Vagina (tissue), 2 donors: ENCODE measurements around the gene CALML4. TPM values are rescaled to one million over a fixed set of nuclear protein-coding genes. Genes with fewer than 3 reads are reported as not detected.
"Not testable (repeated sequence)": the region's sequence is repeated elsewhere in the genome, so short reads cannot be mapped to it uniquely, and the experiment has no call there.

Source experiments
- DNase-seq, 2 donors: peaks; one replicate each; pipeline ENCODE4 v3.0.0-alpha.2; 2017; ENCODE audit errors: extremely low spot score in 2 of 2
- H3K27ac ChIP-seq: fragments of 200-600 bp; sonication (generic); one replicate; pipeline ENCODE4 v1.5.1; 2019
- H3K27me3 ChIP-seq: fragments of 200-600 bp; sonication (generic); one replicate; pipeline ENCODE4 v1.5.1; 2019
- H3K36me3 ChIP-seq, 2 donors: fragments of 200-600 bp; sonication (generic); one replicate each; pipeline ENCODE4 v1.5.1; 2017 to 2019
- H3K4me1 ChIP-seq: fragments of 200-600 bp; sonication (generic); one replicate; pipeline ENCODE4 v1.5.1; 2019
- H3K4me3 ChIP-seq, 2 donors: fragments of 200-600 bp; sonication (generic); 1 replicate in 1 of 2; 2 replicates in 1 of 2; pipeline ENCODE4 v1.5.1; 2016 to 2019
- H3K9me3 ChIP-seq: fragments of 200-600 bp; sonication (generic); one replicate; pipeline ENCODE4 v1.5.1; 2019
- POLR2A ChIP-seq, 2 donors: fragments of 450-650 bp; IDR thresholded peaks; one replicate each; pipeline ENCODE4 v1.6.1; 2017; ENCODE audit warnings: antibody characterized with exemption in 2 of 2, mild to moderate bottlenecking in 2 of 2, moderate library complexity in 2 of 2
- POLR2AphosphoS5 ChIP-seq, 2 donors: sonication (generic); formaldehyde crosslinking; IDR thresholded peaks; one replicate each; pipeline ENCODE4 v1.9.0; 2017; ENCODE audit warnings: antibody characterized with exemption in 2 of 2, mild to moderate bottlenecking in 2 of 2, low read depth in 1 of 2; ENCODE audit not compliant: insufficient read depth in 1 of 2
- intact Hi-C: fragments of 100-400 bp; cut with DNase I; formaldehyde crosslinking; loops from one replicate; pipeline ENCODE4 v1.15.1; 2023
- total RNA-seq: library from RNA; depleted of rRNA; stranded (reverse); fragments of >200 nt; gene quantifications from one replicate; pipeline ENCODE4 v1.2.3, GENCODE V29; 2016
- TF ChIP-seq, protein P1 (sequence below), 3 experiments: fragments of 450-650 bp in 2 of 3; fragments of 200-600 bp in 1 of 3; sonication (generic) in 1 of 3; IDR thresholded peaks; one replicate each; pipeline ENCODE4 v1.5.1; 2017 to 2019; ENCODE audit warnings: antibody characterized with exemption in 3 of 3, mild to moderate bottlenecking in 2 of 3, moderate library complexity in 2 of 3

CALML4 gene
- total RNA-seq, 1 donor from 2014 or later = 6.1 TPM

DNA sequence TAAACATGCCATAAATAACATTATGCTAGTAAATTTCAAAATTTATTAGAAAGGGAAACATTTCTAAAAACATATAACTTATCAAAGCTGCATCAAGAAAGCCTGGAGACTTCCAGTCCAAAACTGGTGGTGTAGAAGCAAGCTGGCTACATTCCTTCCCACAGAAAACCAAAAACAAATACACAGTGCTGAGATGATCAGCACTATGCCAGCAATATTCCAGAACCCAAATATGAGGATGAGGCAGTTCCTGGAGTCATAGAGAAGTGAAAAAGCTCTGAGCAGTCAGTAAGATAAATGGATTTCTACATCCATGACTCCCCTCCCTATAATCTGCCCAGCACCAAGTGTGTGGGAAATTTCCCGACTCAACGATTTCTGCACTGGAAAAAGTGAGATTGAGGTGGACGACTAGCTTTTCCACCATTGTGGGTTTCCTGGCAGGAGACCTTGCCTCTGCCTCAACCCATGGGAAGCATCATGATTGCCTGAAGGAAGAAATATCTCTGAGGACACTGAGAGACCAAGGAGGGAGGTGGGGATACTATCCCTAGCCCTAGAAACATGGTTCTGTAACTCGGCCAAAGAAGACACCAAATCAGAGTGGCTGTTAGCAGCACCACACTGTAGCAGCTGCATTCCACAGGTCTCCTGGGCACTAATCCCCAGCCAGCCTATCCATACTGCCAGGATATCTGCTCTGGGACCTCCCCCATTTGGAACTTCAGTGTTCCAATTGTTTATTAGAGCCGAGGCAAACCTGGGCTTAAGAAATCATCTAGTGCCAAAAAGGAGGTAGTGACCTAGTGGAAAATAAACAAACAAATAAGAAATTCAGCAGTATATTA is 36.2 kb upstream of the CALML4 start:
- H3K9me3 ChIP-seq = no peaks in the 10 kb centered on the region
- TF ChIP-seq POLR2A (IDR thresholded peaks at IDR 0.05) = no peak
- no peak for TF ChIP-seq POLR2AphosphoS5 (IDR thresholded peaks at IDR 0.05; ENCODE audit: insufficient read depth in 1 of 2, low read depth in 1 of 2)
- TF ChIP-seq, protein P1, sequence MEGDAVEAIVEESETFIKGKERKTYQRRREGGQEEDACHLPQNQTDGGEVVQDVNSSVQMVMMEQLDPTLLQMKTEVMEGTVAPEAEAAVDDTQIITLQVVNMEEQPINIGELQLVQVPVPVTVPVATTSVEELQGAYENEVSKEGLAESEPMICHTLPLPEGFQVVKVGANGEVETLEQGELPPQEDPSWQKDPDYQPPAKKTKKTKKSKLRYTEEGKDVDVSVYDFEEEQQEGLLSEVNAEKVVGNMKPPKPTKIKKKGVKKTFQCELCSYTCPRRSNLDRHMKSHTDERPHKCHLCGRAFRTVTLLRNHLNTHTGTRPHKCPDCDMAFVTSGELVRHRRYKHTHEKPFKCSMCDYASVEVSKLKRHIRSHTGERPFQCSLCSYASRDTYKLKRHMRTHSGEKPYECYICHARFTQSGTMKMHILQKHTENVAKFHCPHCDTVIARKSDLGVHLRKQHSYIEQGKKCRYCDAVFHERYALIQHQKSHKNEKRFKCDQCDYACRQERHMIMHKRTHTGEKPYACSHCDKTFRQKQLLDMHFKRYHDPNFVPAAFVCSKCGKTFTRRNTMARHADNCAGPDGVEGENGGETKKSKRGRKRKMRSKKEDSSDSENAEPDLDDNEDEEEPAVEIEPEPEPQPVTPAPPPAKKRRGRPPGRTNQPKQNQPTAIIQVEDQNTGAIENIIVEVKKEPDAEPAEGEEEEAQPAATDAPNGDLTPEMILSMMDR (IDR thresholded peaks at IDR 0.05) = no peak
- H3K4me3 ChIP-seq = no peak overlapping the region
- no peak overlapping the region for H3K27ac ChIP-seq
- no peaks in the 10 kb centered on the region for H3K4me1 ChIP-seq
- H3K27me3 ChIP-seq = no peaks in the 10 kb centered on the region
- no peak for DNase-seq
- intact Hi-C loops = no loop called here
- no peaks in the 10 kb centered on the region for H3K36me3 ChIP-seq

DNA sequence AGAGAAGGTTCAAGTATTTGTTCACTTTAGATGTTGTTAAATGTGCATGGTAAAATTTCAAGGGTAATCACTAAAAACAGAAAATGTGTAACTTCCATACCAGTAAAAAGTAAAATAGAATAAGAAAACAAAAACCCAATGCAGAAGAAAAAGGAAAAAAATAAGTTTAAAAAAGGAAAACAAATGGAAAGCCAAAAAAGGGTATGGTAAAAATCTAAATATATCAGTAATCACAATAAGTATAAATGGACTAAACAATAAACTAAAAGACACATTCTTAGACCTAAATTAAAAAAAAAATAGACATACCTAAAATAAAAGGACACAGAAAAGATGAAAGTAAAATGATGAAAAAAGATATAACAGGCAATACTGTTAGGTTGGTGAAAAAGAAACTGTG is 33.9 kb upstream of the CALML4 start:
- Histone ChIP-seq H3K27ac (no peak overlapping the region), H3K4me1 (no peaks in the 10 kb centered on the region), H3K36me3 (no peaks in the 10 kb centered on the region), H3K27me3 (no peaks in the 10 kb centered on the region), H3K4me3 (no peak overlapping the region), H3K9me3 (no peaks in the 10 kb centered on the region)
- no peak for DNase-seq
- TF ChIP-seq, protein P1 (IDR thresholded peaks at IDR 0.05) = no peak
- no peak for TF ChIP-seq POLR2A (IDR thresholded peaks at IDR 0.05)
- TF ChIP-seq POLR2AphosphoS5 (IDR thresholded peaks at IDR 0.05; ENCODE audit: insufficient read depth in 1 of 2, low read depth in 1 of 2) = no peak
- intact Hi-C loops = no loop called here

DNA sequence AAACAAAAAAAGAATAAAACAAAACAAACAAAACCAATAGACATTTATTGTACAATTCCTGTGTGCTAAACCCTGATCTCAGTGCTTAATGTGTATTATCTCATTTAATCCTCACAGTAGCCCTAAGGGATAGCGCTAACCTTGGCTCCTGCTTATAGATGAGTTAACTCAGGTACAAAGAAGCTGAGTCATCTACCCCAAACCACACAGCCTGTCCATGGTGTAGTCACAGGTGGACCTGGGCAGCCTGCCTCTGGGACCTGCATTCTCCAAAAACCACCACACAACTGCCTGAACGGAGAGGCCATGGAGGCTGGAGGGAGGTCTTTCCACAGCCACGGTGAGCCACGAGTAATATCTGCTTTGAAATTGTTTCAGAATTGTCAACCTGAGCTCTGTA is 29.9 kb upstream of the CALML4 start:
- intact Hi-C loops = no loop called here
- H3K36me3 ChIP-seq = no peaks in the 10 kb centered on the region
- H3K27me3 ChIP-seq = no peaks in the 10 kb centered on the region
- DNase-seq = no peak
- no peak overlapping the region for H3K27ac ChIP-seq
- H3K9me3 ChIP-seq = no peaks in the 10 kb centered on the region
- TF ChIP-seq, protein P1 (IDR thresholded peaks at IDR 0.05) = no peak
- TF ChIP-seq POLR2AphosphoS5 (IDR thresholded peaks at IDR 0.05; ENCODE audit: insufficient read depth in 1 of 2, low read depth in 1 of 2) (no peak), POLR2A (IDR thresholded peaks at IDR 0.05) (no peak)
- peaks cover 7% of the 10 kb centered on the region for H3K4me1 ChIP-seq
- no peak overlapping the region for H3K4me3 ChIP-seq

DNA sequence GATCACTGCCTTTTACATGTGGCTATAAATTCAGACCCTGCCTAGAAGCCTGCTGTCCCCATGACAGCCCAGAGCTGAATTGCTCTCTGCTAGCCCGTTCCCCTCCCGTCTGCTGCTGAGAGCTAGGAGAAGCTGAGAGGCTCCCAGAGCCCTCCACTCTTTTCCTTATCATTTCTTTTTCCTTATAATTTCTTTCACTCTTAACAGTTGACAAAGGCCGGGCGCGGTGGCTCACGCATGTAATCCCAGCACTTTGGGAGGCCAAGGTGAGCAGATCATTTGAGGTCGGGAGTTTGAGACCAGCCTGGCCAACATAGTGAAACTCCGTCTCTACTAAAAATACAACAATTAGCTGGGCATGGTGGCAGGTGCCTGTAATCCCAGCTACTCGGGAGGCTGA is 29.4 kb upstream of the CALML4 start:
- peaks cover 10% of the 10 kb centered on the region for H3K4me1 ChIP-seq
- H3K4me3 ChIP-seq, DNase-seq, H3K27me3 ChIP-seq, H3K36me3 ChIP-seq, intact Hi-C loops, H3K9me3 ChIP-seq, H3K27ac ChIP-seq: not testable (repeated sequence)

DNA sequence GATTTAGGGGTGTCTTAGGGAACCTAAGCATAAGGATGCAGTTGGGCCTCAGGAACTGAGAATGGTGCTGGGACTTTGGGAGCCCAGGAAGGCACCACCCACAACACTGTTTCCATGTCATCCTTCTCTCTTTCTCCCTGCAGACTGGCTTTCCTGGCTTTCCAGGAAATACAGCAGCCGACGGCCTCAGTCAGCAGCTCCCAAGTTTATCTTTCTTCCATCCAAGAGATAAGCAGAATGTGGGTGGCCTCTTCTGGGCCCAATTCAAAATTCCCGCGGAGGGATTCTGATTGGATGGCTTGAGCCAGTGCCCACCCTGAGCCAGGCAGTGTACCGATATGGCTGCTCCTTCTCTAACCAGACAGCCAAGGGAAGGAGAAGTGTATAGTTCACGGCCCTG is 28.9 kb upstream of the CALML4 start:
- Histone ChIP-seq H3K4me1 (peaks cover 10% of the 10 kb centered on the region), H3K27ac (no peak overlapping the region), H3K9me3 (no peaks in the 10 kb centered on the region), H3K27me3 (no peaks in the 10 kb centered on the region), H3K4me3 (no peak overlapping the region), H3K36me3 (no peaks in the 10 kb centered on the region)
- TF ChIP-seq POLR2A (IDR thresholded peaks at IDR 0.05) = no peak
- TF ChIP-seq, protein P1 (IDR thresholded peaks at IDR 0.05) = no peak
- no peak for TF ChIP-seq POLR2AphosphoS5 (IDR thresholded peaks at IDR 0.05; ENCODE audit: insufficient read depth in 1 of 2, low read depth in 1 of 2)
- no peak for DNase-seq
- intact Hi-C loops = no loop called here
